GM20431 (cell line): ENCODE data around the gene MED9.
"Not testable (repeated sequence)": the region's sequence is repeated elsewhere in the genome, so short reads cannot be mapped to it uniquely, and the experiment has no call there.

Source experiments
- in situ Hi-C: fragments of 300-500 bp; cut with MseI, MboI; formaldehyde crosslinking; loops from one replicate; pipeline ENCODE4 v1.15.0; 2020; ENCODE audit warnings: low sequenced_read_pairs; ENCODE audit not compliant: unreplicated experiment

The MED9 gene

GRCh38 chr17:17476865-17477467, at the start of gene MED9:
Gene MED9 (plus strand): TSS chr17:17477000. CDS start chr17:17477042, 42 bp downstream.
- in situ Hi-C loops: no loop called here

- in situ Hi-C loops: no loop called here
Measured at GRCh38 chr17:17429222-17429621, 47.6 kb upstream of the MED9 start.

- in situ Hi-C loops: not testable (repeated sequence)
Measured at GRCh38 chr17:17430924-17431323, 45.9 kb upstream of the MED9 start.

- in situ Hi-C loops: no loop called here
Measured at GRCh38 chr17:17431605-17432004, 45.2 kb upstream of the MED9 start.

GRCh38 chr17:17433000-17433703, 43.6 kb upstream of the MED9 start:
- in situ Hi-C loops: no loop called here

- in situ Hi-C loops: no loop called here
Measured at GRCh38 chr17:17434477-17434876, 42.3 kb upstream of the MED9 start.

- in situ Hi-C loops: no loop called here
Measured at GRCh38 chr17:17435323-17435722, 41.5 kb upstream of the MED9 start.

GRCh38 chr17:17437461-17437860, 39.3 kb upstream of the MED9 start:
- in situ Hi-C loops: no loop called here

- in situ Hi-C loops: no loop called here
Measured at GRCh38 chr17:17437893-17438292, 38.9 kb upstream of the MED9 start.

GRCh38 chr17:17440010-17440843, 36.6 kb upstream of the MED9 start:
- in situ Hi-C loops: no loop called here

GRCh38 chr17:17440938-17441675, 35.7 kb upstream of the MED9 start:
- in situ Hi-C loops: no loop called here

GRCh38 chr17:17443173-17443572, 33.6 kb upstream of the MED9 start:
- in situ Hi-C loops: no loop called here

- in situ Hi-C loops: no loop called here
Measured at GRCh38 chr17:17445296-17445924, 31.4 kb upstream of the MED9 start.

GRCh38 chr17:17445925-17446665, 30.7 kb upstream of the MED9 start:
- in situ Hi-C loops: no loop called here

GRCh38 chr17:17446666-17447155, 30.1 kb upstream of the MED9 start:
- in situ Hi-C loops: no loop called here

GRCh38 chr17:17447264-17447663, 29.5 kb upstream of the MED9 start:
- in situ Hi-C loops: no loop called here

- in situ Hi-C loops: no loop called here
Measured at GRCh38 chr17:17448076-17448475, 28.7 kb upstream of the MED9 start.

GRCh38 chr17:17448723-17449122, 28.1 kb upstream of the MED9 start:
- in situ Hi-C loops: no loop called here

- in situ Hi-C loops: no loop called here
Measured at GRCh38 chr17:17453088-17453487, 23.7 kb upstream of the MED9 start.
